Sciatic nerve (tissue), 2 donors: Measurements from ENCODE around the gene MLC1. TPM values are rescaled to one million over a fixed set of nuclear protein-coding genes. Genes with fewer than 3 reads are reported as not detected.
A peak's percentile ranks its signal among the peaks of the same experiment; 100 is the strongest.

Source experiments
- ATAC-seq: fragments of 200-7000 bp; cut with Tn5 transposase; one replicate; pipeline ENCODE4 v1.9.1; 2020; ENCODE audit warnings: mild to moderate bottlenecking, moderate library complexity
- DNase-seq: peaks from one replicate; pipeline ENCODE4 v3.0.0-alpha.2; 2020; ENCODE audit warnings: low spot score
- intact Hi-C: fragments of 100-400 bp; cut with DNase I; formaldehyde crosslinking; loops from one replicate; pipeline ENCODE4 v1.14.2; 2022
- total RNA-seq: library from RNA; stranded (reverse); fragmentation: NEBNext Ultra II Directional; extraction: Animal tissue kit (Norgen Biotek cat#: 25700); gene quantifications from one replicate; pipeline ENCODE4 v1.2.1, GENCODE V29; 2021
- donor health status: DM: no; HTN: no; CAD: no.
- donor health status: DM: no; HTN: no; CAD: no.

MLC1 gene
- total RNA-seq, 1 donor from 2014 or later: 0.45 TPM

DNA sequence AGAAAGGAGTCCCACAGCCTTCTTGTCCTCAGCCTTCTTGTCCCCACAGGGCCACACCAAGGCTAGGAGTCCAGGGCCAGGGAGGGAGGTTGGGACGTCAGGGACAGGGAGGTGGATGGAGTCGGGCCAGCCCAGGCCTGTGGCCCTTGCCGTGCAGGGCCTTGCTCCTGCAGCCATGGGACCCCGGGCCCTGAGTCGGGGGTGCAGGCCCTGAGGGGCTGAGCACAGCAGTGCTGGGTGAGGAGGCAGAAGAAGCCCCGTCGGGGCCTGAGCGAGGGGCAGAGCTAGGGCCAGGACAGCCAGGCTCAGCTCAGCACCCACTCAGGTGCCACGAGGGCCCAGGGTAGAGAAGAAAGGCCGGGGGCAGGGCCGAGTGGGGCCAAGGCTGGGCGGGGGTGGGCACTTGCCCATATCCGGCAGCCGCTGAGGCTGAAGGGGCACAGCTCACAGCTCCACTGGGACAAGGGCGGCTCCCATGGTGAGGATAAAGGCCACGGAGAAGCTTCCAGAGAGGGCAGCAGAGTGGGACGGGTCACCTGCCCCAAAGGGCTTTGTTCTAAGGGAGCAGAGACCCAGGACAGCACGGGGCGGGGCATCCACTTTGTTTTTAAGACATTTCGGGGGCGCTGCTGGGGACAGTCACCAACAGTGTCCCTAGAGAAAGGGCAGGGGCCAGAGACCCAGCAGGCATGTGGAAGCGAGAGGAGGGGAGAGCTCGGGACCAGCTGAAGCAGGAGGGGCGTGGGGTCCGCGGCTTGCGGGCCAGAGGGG is 3.6 kb downstream of the MLC1 start:
- intact Hi-C loops: no loop called here
- ATAC-seq (no peak), DNase-seq (no peak)

DNA sequence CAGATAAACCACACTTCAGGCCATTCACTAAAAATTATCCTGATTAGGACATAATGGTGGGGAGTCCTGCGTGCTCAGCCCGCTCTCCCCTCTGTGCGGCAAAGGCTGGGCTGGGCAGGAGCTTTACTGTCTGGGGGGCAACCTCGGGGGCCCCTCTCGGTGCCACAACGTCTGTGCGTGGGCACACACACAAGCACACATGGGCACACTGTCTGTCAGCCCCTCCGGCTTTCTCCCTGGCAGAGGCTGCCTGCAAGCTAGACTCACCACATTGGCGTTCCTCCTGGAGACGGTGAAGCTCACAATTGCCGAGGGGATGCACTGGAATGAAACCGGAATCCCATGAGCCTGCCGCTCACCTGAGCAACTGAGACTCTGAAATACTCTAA is 5.2 kb downstream of the MLC1 start:
- intact Hi-C loops: no loop called here
- DNase-seq (no peak), ATAC-seq (no peak)

DNA sequence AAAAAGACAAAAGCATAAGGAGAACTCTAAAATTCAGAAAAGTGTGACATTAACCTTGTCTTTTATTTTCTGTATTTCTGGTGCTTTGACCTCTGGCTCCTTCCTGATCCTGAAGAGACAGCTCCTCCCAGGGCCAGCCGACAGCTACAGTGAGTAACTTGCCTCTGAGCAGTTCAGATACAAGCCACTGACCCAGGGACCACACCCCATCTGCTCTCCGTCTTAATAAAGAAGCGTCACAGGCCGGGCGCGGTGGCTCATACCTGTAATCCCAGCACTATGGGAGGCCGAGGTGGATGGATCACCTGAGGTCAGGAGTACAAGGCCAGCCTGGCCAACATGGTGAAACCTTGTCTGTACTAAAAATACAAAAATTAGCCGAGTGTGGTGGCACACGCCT is 6.5 kb downstream of the MLC1 start:
- intact Hi-C loops: no loop called here
- no peak for ATAC-seq
- DNase-seq: no peak

DNA sequence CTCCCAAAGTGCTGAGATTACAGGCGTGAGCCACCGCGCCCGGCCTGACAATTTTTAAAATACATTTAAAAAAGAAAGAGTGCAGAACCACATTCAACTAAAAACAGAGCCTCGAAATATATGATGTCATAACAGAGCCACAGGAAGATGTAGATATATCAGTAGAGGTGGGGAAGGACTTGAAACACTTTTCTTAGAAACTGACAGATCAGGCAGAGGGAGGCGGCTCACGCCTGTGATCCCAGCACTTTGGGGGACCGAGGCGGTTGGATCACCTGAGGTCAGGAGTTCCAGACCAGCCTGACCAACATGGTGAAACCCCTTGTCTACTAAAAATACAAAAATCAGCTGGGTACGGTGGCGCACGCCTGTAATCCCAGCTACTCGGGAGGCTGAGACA is 7.0 kb downstream of the MLC1 start:
- ATAC-seq (no peak), DNase-seq (no peak)
- intact Hi-C loops: no loop called here

DNA sequence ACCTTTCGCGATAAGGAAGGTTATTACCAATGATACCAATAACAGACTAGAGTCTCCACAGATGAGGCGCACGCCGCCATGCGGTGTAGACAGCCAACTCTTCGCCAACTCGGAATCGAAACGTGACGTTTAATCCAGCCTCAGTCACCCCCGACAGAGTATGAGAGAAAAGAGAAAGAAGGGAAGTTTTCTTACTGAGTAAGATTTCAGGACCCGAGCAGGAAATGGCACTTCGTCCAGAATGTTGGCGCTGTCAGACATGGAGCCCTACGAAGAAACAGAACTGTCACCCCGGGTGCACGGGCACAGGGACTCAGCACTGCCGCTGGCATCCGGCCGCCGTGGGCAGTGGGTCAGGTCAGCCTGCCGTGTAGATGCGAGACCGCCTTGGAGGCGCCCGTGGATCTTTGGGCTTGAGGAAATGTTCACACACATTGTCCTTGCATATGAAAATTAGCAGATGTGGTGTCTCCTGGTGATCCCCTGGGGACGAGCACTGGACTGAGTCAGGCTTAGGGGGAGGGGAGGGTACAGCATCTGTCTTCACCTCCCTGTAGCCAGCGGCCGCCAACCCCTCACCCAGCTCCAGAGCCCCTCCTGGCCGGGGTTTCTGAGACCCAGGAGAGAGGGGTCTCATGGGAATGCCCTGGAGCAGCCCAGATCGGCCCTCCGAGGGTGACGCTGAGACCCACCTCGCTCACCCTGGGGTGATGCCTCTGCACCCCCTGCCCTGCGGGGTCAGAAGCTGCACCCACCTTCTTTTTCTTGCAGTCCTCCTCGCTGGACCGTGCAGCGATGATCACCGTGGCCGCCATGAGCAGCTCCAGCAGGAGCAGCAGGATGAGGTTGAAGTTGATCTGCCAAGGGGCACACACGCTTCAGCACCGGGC is 8.3 kb downstream of the MLC1 start:
- DNase-seq (no peak), ATAC-seq (no peak)
- intact Hi-C loops: no loop called here

DNA sequence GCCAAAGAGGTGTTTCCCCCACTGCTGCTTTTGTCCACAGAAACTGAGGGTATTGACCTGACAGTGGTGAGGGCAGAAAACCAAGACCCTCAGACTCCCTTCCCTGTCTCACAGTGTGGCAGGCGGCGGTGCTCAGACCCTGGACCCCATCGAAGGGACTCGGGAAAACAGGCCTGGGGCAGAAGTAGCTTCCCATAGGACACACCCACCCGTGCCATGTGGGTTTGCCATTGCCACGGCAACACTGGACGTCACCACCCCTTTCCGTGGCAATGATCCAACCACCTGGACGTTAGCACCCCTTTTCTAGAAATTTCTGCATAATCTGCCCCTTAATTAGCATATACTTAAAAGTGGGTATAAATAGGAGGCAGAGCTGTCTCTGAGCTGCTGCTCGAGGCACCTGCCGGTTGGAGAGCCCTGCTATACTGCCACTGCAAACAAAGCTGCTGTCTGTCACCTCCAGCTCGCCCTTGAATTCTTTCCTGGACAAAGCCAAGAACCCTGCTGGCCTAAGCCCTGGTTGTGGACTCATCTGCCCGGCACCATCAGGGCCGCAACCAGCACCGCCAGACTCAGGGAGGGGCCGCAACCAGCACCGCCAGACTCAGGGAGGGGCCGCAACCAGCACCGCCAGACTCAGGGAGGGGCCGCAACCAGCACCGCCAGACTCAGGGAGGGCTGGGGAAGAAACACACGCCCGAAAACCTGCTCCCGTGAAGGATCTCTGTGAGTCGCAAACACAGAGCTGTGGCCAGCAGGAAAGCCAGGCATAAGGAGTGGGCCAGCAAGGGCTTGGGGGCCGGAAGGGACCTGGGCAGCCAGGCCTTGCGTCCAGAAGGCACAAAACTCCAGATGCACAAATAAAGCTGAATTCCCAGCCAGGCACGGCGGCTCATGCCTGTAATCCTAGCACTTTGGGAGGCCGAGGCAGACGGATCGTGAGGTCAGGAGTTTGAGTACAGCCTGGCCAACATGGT is 10.4 kb downstream of the MLC1 start:
- no peak for ATAC-seq
- no peak for DNase-seq
- intact Hi-C loops: no loop called here

DNA sequence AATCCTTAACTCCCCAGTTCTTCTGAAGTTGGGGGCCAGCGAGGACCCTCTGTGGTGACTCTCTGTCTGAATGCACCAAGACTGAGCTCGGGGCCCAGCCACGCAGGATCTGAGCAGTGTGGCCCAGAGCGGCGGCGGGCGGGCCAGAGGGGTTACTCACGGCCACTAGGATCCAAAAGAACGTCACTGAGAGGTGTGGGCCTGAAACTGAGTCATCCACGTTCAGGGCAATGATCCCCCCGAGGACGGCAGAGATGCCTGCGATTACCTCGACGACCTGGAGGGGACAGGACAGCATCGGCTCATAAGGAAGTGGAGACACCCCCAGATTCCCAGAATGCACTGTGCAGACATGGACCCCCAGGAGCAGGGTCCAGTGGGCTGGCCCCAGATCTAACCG is 11.2 kb downstream of the MLC1 start:
- DNase-seq: no peak
- no peak for ATAC-seq
- intact Hi-C loops: no loop called here

DNA sequence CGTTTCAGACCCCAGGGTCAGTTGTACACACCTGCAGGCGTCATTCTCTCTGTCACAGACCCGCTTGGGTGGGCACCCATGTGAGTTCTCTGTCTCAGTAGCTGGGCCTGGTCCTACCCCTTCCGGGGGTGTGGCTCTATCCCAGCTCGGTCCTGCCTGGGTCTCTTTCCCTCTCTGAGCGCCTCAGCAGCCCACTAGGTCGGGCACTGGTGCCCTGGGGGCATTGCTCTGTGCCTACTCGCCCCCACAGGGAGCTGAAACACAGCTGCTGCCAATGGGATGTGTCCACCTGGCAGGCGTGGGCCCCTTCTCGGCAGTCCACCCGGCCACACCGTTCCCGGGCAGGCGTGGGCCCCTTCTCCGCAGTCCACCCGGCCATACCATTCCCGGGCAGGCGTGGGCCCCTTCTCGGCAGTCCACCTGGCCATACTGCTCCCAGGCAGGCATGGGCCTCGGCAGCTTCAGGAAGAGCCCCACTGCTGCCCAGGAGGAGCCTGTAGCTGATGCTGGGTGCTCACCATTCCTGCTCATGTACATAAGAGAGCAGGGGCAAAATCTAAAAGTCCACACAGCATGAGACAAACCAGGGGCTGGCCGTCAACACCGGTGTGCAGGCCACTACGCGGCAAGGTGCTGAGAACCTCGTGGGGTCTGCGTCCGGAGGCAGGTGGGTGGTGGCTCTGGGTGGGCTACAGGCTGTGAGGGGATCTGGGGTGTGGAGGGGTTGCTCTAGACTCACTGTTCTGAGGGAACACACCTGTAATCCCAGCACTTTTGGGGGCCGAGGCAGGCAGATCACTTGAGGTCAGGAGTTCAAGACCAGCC is 12.3 kb downstream of the MLC1 start:
- ATAC-seq (no peak), DNase-seq (no peak)
- intact Hi-C loops: no loop called here

DNA sequence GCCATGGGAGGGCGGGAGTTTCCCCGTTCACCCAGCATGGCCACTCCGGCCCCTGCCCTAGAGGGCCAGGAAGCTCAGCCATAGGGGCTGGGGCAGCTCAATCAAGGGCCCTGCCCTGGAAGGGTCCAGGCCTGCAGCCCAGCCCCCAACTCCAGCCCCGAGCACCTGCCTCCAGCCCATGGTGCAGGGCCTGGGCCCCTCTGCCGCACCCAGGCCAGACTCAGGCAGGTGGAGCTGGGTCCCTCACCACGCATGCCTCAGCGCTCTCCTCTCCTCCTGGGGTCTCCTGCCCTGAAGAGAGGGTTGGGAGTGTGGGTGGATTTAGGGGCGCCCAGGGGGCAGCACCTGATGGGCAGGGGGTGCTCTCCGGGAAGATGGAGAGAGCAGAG is 13.1 kb downstream of the MLC1 start:
- no peak for ATAC-seq
- DNase-seq: no peak
- intact Hi-C loops: no loop called here

DNA sequence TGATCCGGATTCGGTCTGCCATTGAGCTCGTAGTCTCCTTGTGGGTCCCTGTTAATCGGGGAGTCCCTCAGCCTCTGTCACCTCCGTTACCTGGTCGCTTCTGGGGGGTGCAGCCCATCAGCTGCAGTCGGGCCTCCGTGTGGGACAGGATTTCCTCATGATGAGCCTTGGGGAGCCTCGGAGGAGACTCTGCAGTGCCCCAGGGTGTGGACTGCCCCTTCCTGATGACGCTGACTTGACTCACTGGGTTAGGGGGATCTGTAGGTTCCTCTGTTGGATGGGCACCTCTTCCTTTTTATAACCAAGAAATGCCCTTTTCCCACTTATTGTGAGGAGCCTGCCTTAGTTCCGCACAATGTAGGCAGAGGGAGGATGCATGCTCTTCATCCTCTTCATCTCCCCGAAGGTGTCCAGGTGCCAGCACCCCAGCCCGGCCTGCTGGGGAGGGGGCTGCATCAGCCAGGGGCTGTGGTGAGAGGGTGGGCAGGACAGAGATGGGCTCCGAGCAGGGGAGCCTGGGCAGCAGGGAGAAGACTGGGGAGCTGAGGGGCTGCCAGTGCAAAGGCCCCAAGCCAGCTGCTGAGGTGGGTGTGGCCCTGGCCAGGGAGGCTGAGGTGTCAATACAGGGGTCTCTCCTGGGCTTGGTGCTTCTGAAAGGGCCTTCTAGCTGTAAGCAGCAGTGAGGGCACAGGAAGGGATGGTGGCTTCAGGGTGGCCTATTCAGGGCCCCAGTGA is 13.6 kb downstream of the MLC1 start:
- no peak for ATAC-seq
- intact Hi-C loops: no loop called here

DNA sequence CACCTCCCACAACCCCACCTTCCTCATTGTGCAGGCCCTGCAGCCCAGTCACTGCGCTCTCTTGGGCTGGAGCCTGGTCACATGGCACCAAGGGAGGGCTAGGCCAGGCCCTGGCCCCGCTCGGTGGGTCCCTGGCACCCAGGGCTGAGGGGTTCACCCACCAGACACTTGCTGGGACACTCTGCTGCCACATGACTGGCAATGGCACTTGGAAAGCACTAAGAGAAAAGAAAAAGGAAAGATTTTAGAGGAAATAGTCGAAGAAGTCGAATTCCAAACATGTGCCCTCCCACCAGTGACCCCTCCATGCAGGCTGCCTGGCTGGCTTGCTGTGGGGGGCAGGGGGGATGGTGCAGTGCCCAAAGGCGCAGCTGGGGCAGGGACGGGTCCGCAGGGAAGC is 14.9 kb downstream of the MLC1 start:
- DNase-seq: no peak
- intact Hi-C loops: no loop called here
- no peak for ATAC-seq

More for the DNA sequence above, 13.6 kb downstream of the MLC1 start:
- DNase-seq: no peak

DNA sequence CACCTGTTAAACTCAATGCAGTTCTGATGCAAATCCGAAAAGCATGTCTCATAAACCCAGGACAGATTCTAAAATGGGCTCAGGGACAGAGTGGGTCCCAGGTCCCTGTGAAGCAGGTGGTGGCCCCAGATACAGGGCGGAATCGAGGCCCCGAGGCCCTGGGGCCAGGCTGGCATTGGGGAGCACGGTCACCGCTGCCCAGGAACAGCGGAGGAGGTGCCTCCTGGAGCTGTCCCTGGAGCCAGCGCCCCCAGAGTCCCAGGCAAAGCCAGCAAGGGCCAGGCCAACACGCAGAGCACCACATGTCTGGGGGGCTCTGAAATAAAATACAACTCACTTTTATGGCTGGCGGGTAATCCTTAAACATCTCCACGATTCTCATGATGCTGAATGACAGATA is 17.1 kb downstream of the MLC1 start:
- DNase-seq (no peak), ATAC-seq (no peak)
- intact Hi-C loops: no loop called here

DNA sequence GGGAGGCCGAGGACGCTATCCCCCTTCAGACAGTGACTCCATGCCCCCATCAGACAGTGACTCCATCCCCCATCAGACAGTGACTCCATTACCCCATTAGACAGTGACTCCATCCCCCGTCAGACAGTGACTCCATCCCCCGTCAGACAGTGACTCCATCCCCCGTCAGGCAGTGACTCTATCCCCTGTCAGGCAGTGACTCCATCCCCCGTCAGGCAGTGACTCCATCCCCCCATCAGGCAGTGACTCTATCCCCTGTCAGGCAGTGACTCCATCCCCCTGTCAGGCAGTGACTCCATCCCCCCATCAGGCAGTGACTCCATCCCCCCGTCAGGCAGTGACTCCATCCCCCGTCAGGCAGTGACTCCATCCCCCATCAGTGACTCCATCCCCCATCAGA is 18.0 kb downstream of the MLC1 start:
- ATAC-seq (no peak), DNase-seq (no peak)
- intact Hi-C loops: no loop called here

DNA sequence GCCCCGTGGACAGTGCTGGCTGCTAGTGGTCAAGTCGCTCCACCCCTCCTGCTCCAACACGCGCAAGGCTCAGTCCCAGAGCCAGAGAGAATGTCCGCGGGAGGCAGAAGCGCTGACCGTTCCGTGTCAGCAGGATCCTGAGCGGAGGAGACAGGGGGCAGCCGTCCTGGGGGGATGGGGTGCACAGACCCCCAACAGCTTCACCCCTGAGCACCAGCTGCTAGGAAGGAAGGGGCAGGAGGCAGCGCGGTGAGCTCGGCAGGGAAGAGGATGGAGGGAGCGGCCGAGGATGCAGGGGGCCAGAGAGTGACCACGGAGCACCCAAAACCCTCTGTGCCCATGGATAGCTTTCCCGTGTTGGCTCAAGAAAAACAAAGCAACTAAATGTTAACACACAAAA is 20.8 kb downstream of the MLC1 start:
- no peak for DNase-seq
- ATAC-seq: no peak
- intact Hi-C loops: no loop called here

DNA sequence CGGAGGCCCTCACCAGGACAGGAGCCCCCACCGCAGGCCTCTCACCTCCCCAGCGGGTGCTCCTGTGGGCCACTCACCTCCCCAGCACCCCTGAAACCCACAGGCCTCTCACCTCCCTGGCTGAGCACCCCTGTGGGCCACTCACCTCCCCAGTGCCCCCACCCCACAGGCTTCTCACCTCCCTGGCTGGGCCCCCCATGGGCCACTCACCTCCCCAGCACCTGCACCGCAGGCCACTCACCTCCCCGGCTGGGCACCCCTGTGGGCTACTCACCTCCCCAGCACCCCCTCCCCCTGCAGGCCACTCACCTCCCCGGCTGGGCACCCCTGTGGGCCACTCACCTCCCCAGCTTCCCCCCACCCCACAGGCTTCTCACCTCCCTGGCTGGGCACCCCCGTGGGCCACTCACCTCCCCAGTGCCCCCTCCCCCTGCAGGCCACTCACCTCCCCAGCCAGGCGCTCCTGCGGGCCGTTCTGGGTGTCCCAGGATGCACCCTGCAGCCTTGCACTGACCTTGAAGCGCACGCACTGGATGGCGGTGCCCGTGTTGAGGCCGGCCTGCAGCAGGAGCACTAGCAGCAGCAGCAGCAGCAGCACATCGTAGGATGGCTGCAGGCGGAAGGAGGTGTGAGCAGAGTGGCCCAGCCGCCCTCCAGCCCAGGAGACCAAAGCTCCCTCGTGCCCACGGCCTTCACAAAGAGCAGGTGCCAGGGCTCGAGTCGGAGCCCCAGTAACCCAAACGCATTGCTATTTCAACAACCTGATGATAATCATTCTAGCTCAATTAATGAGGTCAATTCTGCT is 21.4 kb downstream of the MLC1 start:
- DNase-seq (no peak), ATAC-seq (peak; percentile 15)
- intact Hi-C loops: no loop called here

DNA sequence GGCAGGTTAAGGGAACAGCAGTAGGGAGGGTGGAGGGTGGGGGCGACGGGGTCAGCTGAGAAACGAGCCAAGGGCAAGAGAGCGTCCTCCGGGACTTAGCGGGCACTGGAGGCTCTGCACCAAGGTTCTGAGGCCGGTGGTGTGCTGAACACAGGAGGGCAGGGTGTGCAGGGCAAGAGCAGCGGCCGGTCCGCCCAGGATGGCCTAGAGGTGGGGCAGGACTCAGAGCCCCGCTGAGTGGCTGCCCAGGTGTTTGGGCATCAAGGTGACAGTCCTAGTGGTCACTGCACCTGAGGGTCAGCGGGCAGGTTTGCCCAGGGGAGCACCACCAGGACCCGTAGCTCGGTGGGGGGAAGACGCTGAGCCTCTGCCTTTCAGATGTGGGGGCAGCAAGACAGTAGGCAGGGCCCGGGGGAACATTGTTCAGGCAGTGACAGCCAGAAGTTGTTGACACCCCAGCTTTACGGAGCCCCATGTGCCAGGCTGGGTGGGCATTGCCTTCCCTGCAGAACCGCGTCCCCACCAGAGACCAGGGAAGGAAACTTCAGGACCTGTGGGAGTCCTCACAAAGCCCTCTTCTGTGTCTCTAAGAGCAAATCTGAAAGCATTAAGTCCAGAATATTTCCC is 22.6 kb downstream of the MLC1 start:
- intact Hi-C loops: no loop called here

More for the DNA sequence above, 22.6 kb downstream of the MLC1 start:
- DNase-seq: no peak
- no peak for ATAC-seq
